ENCODE results near the gene NOVA1. TPM values are rescaled to one million over a fixed set of nuclear protein-coding genes. Genes with fewer than 3 reads are reported as not detected.

NOVA1 gene
- total and polyA plus RNA-seq, 2 of the 13 experiments (the other 11 are each of a cell fraction or from before 2014, with no cell fraction given) = 0.13 TPM

DNA sequence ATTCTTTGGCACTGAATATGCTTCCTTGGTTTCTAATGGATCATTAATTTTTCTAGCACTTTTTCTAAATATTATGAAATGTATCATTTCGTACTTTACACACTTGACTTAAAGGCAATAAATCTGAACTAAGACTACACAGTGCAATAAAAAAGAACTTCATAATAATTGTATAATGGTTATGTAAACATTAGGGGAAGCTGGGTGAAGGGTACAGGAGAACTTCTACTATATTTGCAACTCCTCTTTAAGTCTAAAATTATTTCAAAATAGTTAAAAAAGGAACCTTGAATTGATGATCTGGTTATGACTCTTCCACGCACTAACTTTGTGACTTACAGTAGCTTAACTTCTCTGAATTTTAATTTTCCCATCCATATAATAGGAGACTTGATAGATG is 5.1 kb upstream of the NOVA1 start:
- intact Hi-C loops (cut with micrococcal nuclease; ENCODE audit: unreplicated experiment) = no loop called here
- ChIA-PET CTCF (ENCODE audit: low intra/inter-chr PET ratio, low total read pairs) (no interaction called here), POLR2A (no interaction called here)
- peaks cover 0 to 10% of the 10 kb centered on the region in 2 experiments; a peak in 2 of 5 replicates for H3K27me3 ChIP-seq (ENCODE audit: control insufficient read depth in 1 of 2, insufficient read depth in 2 of 2, low read length in 2 of 2)
- DNase-seq (ENCODE audit: low spot score) = no peak
- no peak overlapping the region for H3K4me2 ChIP-seq (ENCODE audit: low read depth, low read length)
- ATAC-seq = no peak
- H3K27ac ChIP-seq (ENCODE audit: extremely low read length, insufficient read depth, low read length) = no peak overlapping the region
- H3K36me3 ChIP-seq (replicated peaks in 1 of 2; ENCODE audit: control insufficient read depth in 1 of 2, insufficient read depth in 2 of 2, low read length in 2 of 2) = no peaks in the 10 kb centered on the region
- FAIRE-seq = no peak
- peaks cover 6% of the 10 kb centered on the region for H3K4me1 ChIP-seq (ENCODE audit: insufficient read depth, low read length)
- no peak overlapping the region for H3K4me3 ChIP-seq (replicated peaks in 1 of 3; ENCODE audit: insufficient read depth in 1 of 3, low read depth in 2 of 3, low read length in 3 of 3)
- H3K79me2 ChIP-seq (ENCODE audit: insufficient read depth, low read length) = no peaks in the 10 kb centered on the region
- H3K9ac ChIP-seq (ENCODE audit: insufficient read depth, low read depth, low read length) = no peak overlapping the region
- no peak overlapping the region for H2AFZ ChIP-seq (ENCODE audit: low read length)
- in situ Hi-C loops (cut with HindIII; ENCODE audit: extremely low pct_ligation_motif_present, low pct_unique_long_range_greater_than_20kb) = no loop called here
- TF ChIP-seq ZFP1 (CRISPR knock-in tag; IDR thresholded peaks at IDR 0.05) = no peak
- no peak for TF ChIP-seq ZNF12 (CRISPR knock-in tag; IDR thresholded peaks at IDR 0.05)
- TF ChIP-seq GATAD2A (CRISPR knock-in tag; IDR thresholded peaks at IDR 0.05) = no peak
- no peak for TF ChIP-seq MTA3 (CRISPR knock-in tag; IDR thresholded peaks at IDR 0.05)
- TF ChIP-seq, protein P1, sequence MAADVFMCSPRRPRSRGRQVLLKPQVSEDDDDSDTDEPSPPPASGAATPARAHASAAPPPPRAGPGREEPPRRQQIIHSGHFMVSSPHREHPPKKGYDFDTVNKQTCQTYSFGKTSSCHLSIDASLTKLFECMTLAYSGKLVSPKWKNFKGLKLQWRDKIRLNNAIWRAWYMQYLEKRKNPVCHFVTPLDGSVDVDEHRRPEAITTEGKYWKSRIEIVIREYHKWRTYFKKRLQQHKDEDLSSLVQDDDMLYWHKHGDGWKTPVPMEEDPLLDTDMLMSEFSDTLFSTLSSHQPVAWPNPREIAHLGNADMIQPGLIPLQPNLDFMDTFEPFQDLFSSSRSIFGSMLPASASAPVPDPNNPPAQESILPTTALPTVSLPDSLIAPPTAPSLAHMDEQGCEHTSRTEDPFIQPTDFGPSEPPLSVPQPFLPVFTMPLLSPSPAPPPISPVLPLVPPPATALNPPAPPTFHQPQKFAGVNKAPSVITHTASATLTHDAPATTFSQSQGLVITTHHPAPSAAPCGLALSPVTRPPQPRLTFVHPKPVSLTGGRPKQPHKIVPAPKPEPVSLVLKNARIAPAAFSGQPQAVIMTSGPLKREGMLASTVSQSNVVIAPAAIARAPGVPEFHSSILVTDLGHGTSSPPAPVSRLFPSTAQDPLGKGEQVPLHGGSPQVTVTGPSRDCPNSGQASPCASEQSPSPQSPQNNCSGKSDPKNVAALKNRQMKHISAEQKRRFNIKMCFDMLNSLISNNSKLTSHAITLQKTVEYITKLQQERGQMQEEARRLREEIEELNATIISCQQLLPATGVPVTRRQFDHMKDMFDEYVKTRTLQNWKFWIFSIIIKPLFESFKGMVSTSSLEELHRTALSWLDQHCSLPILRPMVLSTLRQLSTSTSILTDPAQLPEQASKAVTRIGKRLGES (CRISPR knock-in tag; IDR thresholded peaks at IDR 0.05; ENCODE audit: borderline replicate concordance) = no peak
- TF ChIP-seq HMGXB4 (CRISPR knock-in tag; IDR thresholded peaks at IDR 0.05; ENCODE audit: borderline replicate concordance in 1 of 2, low read depth in 1 of 2) = no peak
- no peak for TF ChIP-seq SETDB1 (CRISPR knock-in tag; IDR thresholded peaks at IDR 0.05; ENCODE audit: borderline replicate concordance)
- TF ChIP-seq ZNF3 (CRISPR knock-in tag; IDR thresholded peaks at IDR 0.05) = no peak
- TF ChIP-seq, protein P2, sequence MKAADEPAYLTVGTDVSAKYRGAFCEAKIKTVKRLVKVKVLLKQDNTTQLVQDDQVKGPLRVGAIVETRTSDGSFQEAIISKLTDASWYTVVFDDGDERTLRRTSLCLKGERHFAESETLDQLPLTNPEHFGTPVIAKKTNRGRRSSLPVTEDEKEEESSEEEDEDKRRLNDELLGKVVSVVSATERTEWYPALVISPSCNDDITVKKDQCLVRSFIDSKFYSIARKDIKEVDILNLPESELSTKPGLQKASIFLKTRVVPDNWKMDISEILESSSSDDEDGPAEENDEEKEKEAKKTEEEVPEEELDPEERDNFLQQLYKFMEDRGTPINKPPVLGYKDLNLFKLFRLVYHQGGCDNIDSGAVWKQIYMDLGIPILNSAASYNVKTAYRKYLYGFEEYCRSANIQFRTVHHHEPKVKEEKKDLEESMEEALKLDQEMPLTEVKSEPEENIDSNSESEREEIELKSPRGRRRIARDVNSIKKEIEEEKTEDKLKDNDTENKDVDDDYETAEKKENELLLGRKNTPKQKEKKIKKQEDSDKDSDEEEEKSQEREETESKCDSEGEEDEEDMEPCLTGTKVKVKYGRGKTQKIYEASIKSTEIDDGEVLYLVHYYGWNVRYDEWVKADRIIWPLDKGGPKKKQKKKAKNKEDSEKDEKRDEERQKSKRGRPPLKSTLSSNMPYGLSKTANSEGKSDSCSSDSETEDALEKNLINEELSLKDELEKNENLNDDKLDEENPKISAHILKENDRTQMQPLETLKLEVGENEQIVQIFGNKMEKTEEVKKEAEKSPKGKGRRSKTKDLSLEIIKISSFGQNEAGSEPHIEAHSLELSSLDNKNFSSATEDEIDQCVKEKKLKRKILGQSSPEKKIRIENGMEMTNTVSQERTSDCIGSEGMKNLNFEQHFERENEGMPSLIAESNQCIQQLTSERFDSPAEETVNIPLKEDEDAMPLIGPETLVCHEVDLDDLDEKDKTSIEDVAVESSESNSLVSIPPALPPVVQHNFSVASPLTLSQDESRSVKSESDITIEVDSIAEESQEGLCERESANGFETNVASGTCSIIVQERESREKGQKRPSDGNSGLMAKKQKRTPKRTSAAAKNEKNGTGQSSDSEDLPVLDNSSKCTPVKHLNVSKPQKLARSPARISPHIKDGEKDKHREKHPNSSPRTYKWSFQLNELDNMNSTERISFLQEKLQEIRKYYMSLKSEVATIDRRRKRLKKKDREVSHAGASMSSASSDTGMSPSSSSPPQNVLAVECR (CRISPR knock-in tag; IDR thresholded peaks at IDR 0.05; ENCODE audit: borderline replicate concordance) = no peak
- TF ChIP-seq SMYD3 (CRISPR knock-in tag; IDR thresholded peaks at IDR 0.05) = no peak
- no peak for TF ChIP-seq RARG (CRISPR knock-in tag; IDR thresholded peaks at IDR 0.05; ENCODE audit: low read depth)
- no peak for TF ChIP-seq FOSL1 (CRISPR knock-in tag; IDR thresholded peaks at IDR 0.05; ENCODE audit: borderline replicate concordance)
- TF ChIP-seq, protein P3, sequence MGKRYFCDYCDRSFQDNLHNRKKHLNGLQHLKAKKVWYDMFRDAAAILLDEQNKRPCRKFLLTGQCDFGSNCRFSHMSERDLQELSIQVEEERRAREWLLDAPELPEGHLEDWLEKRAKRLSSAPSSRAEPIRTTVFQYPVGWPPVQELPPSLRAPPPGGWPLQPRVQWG (CRISPR knock-in tag; IDR thresholded peaks at IDR 0.05; ENCODE audit: borderline replicate concordance, low read depth) = no peak
- no peak for TF ChIP-seq ETV6 (CRISPR knock-in tag; conservative IDR thresholded peaks at IDR 0.05)
- H3K9me3 ChIP-seq (ENCODE audit: low read length) = peaks cover 3% of the 10 kb centered on the region; the same call in 1 of the 2 replicates
- WGBS (ENCODE audit: low lambda C conversion rate) = under 1% methylated on average over 2 of the region's 2 CpGs
- H4K20me1 ChIP-seq (ENCODE audit: insufficient read depth, low read length) = no peaks in the 10 kb centered on the region
- no TSS peak for BruUV-seq (replicated peaks)
